Central memory CD4-positive, alpha-beta T cell (primary cell): Measurements from ENCODE around the gene BPTF.
"Not testable (repeated sequence)": the region's sequence is repeated elsewhere in the genome, so short reads cannot be mapped to it uniquely, and the experiment has no call there.

ENCODE experiments used
- DNase-seq: peaks from one replicate; pipeline ENCODE4 v3.0.0; 2022

The BPTF gene

DNA sequence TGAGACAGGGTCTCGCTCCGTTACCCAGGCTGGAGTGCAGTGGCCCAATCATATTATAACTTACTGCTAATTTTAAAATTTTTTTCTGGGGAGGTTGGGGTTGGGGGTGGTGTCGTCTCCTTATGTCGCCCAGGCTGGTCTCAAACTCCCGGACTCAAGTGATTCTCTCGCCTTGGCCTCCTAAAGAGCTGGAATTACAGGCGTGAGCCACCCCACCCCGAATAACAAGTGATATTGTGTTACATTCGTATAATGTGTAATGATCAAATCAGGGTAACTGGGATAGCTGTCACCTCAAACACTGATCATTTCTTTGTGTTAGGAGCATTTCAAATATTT, 194.0 kb downstream of the BPTF start:
- no peak for DNase-seq

DNA sequence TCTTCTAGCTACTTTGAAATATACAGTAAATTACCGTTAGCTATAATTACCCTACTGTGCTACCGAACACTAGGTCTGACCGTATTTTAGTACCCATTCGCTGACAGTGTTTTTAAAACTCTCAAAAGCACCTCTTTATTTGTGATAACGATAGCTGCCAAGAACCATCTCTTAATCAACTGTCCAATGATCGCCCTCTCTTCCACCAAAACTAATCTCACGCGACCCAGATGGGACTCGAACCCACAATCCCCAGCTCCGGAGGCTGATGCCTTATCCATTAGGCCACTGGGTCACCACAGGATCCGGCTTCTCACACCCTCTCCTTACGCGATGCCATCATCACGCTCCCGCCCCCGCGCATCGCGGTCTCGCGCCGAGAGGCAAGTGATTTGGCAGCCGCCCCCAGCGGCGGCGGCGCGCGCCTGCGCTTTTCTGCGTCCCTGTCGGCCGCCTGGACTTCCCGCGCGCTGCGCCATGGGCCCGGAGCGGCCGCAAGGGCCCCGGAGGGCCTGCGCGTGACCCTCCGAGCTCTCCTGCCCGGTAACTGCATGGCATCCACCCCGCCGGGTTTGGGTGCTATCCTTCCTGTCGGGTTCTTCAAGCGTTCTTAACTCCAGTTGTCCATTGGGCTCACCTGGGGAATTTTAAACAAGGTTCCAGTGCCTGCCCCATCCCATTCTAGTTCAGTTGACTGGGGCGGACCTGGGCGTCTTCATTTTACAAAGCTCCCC, 194.5 kb downstream of the BPTF start:
- peak; percentile 94 for DNase-seq

GRCh38 chr17:68020409-68020756, 195.1 kb downstream of the BPTF start:
- DNase-seq = no peak

- DNase-seq = not testable (repeated sequence)
Measured at GRCh38 chr17:68020791-68021190, 195.5 kb downstream of the BPTF start.

- DNase-seq = no peak
Measured at GRCh38 chr17:68021963-68022362, 196.7 kb downstream of the BPTF start.

GRCh38 chr17:68022547-68022946, 197.2 kb downstream of the BPTF start:
- DNase-seq = not testable (repeated sequence)

DNA sequence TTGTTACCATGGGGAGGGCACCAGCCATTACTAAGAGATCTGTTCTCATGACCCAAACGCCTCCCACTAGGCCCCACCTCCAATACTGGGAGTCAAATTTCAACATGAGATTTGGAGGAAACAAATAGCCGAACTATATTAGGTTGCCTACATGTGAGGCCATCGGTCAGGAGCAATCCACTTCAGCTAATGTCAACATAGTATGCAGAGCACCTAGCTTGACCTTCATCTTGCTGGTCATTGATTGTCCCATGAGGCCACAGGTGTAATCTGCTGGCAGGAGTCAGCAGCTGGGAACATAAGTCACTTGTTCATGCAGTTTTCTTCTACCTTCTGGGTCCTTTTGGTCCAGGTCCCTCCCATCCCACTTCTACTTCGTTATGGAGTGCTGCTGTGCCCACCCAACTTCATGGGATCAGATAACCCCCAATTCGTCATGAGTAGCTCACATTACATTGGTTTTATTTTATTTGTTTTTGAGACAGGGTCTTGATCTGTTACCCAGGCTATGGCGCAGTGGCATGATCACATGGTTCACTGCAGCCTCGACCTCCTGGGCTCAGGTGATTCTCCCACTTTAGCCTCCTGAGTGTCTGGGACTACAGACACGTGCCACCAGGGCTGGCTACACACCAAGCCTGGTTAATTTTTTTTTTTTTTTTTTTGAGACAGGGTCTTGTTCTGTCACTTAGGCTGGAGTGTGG, 204.4 kb downstream of the BPTF start:
- DNase-seq = no peak
